Measurements from ENCODE around the gene RUNX2.

RUNX2 gene

DNA sequence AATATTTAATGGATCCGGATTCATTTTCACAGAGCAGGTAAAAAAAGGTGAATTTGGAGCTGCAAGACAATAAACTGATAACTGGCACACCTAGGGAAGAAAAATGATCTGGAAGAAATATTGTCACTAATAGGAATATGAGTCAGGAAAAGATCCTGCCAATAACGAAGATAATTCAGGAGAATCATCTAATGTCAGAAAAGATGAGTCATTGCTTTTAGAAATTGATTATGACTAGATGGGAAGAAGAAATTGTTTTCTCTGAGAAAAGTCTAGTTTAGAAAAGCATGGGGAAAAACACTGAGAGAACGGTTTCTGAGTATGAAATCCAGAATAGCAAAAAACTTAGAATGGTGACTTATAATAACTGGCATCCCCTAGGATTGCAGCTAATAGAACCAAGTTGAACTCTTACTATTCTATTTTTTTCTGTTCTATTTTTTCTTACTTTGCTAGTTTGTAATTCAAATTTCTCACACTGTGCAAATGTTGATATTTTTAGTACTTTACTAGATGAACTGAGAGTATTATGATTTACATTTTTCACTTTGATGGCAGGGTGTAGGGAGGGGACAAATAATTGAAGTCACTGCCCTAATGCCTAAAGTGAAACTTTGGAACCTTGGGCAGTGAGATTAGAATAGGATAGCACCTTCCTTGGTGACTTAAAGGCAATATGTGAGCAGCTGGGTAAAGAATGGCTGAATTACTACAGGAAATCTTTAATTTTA, 87.8 kb downstream of the RUNX2 start:
- DNase-seq: no peak

DNA sequence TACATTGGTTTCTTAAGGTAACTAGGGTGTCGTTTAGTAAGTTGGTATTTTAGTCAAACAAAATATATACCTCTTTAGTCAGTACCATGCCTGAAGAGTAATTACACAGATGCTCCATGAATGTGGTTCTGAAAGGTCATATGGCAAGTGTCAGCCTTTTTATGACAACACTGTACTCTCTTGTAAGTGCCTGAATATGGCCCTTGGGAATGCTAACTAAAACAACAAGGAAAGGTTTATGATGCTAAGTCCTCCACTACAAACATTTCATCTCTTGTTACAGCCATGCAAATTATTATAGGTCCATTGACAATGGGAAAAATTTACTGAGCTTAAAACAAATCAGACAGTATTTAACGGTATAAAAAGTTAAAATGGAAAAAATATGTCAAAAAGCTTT, 88.6 kb downstream of the RUNX2 start:
- no peak for DNase-seq

DNA sequence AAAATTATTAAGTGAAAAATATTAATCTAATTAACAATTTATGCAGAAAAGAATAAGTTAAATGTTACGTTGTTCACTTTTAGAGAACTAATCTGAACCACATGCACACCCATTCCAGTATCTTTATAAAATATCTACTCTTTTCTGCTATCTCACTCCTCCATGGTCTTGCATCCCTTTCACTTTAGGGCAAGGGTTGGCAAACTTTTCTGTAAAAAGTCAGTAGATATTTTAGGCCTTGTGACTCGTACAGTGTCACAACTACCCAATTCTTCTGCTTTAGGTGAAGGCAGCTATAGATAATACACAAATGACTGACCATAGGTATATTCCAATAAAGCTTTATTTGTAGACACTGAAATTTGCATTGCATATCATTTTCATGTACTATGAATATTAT, 89.3 kb downstream of the RUNX2 start:
- no peak for DNase-seq

DNA sequence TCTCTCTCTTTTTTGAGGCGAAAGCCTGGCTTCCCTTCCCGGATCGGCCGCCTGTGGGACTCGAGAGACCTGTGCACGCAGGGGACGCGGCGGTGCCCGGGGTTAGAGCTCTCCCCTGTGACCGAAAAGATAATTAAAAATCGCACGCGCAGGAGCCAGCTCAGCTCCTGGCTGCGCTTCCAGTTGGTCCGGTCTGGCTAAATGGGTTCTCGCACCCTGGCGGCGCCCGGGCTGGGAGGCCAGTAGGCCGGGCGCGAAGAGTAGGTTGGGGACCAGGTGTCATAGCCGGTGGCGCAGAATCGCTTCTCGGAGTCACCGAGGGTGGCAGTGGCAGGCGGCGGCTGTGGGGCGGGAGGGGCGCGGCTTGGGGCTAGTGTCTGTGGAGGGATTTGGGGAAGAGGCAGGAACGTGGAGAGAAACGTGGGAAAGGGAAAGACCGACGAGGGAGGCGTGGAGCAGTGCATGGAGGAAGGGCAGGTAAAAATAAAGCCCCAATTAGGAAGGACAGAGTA, 91.5 kb downstream of the RUNX2 start:
- no peak for DNase-seq

DNA sequence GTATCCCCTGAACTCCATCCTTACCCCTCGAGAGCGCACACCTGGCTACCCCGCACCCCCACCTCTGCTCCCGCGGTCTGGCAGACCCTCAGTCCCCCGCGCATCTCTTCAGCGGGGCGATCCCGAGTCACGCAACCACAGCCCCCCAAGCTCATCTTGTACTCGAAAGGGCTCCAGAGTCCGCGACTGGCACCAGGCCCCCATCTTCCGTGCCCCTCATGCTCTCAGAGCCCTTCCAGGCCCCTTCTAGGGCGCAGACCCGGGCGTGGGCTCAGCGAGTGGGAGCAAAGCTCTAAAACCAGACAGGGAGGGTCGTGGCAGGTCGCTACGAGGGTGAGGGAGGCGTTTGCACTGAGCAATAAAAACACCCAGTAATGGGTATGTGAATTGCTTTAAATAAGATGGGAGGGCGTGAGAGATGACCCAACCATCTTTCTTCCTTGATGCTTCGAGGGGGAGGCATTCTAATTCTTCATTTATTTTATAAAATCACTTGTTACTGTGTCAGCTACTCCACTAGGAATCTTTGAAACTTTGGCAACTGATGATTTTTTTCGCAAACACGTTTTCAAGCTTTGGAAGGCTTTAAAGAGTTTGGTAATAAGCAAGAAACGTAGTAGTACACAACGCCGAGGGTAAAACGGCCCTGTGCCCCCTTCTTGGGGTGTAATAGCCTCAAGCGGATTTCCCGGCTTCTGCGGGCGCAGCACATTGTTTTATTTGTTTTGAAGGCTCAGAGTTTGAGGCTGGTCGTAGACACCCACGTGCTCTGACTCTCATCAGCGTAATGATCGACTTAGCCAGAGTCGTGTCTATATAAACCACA, 92.2 kb downstream of the RUNX2 start:
- DNase-seq: no peak

DNA sequence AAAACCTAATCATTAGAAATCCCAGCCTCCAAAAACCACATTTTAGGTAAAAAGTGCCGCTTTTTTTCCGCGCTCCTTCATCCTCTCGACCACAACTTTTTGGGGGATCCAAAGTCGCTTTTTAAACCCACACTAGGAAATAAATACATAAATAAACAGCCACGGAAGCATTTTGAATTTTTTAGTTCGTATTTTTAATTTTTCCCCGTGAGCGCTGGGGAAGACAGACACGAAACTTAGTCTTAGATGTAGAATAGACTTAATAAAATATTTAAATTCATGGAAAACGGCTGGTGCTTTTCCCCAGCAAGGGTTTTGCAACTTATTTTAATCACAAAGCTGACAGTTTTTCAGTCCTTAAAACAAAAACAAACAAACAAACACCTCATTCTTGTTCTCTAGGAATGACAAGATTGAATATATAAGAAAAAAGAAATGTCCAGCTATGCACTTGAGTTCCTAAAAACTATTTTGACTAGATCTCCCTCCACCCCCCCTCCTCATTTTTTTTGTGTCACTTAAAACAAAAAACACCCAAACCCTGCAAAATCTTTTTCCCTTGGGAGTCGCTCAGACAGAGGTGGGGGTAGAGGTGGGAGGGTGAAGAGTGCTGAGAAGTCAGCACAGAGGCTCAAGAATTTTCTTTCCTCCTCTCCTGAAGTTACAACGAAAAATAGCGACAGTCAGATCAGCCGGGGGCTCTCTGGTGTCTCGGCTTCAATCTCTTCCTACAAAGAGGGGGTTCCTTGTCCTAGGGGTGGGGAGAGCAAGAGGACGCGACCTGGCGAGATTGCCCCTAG, 93.0 kb downstream of the RUNX2 start:
- DNase-seq: no peak

DNA sequence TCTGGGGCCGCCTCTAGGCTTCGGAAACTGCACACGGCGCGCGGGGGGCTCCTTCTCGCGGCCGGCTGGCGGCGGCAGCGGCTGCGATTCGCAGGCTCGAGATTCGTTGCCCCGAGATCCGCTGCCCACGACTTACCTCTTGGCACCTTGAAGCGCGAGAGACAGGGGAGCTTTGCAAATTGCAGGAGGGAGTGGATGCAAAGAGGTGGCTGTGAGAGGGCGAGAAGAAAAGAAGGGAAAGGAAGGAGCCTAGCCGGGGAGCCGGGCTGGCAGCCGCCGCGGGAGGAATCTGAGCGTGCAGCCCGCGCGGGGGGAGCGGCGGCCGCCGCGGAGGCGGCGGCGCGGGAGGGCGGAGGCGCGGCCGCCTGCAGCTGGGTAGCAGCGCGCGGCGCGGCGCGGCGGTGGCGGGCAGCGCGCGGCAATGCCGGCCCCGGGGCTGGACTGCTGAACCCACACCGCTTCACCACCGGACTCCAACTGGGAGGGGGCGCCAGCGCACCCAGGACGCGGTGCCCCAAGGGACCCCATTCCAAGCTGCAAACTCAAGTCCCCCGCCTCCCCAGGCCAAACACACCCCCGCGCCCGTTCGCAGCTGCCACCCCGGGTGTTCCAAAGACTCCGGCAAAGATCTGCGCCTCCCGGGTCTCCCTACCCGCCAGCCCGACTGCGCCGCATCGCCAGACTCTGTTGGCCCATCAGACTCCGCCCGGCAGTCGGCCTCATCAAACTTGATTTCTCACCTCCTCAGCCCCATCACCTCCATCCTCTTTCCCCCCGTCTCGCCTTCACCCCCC, 93.8 kb downstream of the RUNX2 start:
- DNase-seq: no peak

DNA sequence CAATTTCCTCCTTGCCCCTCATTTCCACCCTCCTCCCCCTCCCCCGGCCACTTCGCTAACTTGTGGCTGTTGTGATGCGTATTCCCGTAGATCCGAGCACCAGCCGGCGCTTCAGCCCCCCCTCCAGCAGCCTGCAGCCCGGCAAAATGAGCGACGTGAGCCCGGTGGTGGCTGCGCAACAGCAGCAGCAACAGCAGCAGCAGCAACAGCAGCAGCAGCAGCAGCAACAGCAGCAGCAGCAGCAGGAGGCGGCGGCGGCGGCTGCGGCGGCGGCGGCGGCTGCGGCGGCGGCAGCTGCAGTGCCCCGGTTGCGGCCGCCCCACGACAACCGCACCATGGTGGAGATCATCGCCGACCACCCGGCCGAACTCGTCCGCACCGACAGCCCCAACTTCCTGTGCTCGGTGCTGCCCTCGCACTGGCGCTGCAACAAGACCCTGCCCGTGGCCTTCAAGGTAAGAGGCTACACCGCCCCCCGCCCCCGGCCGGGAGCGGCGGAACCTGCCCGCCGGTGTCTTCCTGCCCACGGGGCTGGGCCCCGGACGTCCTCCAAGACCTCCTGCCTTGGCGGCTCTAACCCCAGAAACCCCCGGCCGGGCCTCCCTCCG, 94.5 kb downstream of the RUNX2 start:
- DNase-seq: no peak

DNA sequence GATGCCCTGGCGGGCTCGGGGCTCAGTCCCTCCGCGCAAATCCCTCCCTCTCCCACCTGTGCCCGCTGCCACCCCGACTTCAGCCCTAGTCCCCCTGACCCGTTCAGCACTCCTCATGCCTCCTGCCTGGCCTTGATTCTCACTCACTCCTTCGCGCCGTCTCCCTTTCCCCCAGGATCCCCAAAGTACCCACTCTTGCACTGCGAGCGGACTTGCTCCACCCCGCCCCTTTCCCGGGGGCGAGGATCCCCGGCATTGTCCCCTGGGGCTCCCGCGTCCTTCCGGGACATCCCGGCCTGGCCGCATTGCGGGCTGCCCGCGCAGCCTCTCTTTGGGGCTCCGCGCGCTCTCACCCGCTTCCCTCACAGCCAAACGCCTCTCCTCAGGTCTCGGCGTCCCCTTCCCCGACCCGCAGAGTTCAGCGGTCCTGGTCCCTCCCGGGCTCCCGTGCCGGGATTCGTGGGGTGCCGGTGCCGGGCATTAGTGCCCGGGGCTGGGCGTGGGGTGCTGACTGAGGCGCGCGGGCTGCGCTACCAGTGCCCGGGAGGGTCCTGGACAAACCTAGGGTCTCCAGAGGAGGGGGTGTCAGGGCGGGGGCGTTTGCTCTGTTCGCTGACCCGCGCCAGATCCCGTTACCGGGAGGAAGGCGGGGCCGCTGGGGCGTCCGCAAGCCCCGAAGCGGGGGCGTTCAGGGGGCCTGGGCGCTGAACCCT, 95.1 kb downstream of the RUNX2 start:
- DNase-seq: no peak

DNA sequence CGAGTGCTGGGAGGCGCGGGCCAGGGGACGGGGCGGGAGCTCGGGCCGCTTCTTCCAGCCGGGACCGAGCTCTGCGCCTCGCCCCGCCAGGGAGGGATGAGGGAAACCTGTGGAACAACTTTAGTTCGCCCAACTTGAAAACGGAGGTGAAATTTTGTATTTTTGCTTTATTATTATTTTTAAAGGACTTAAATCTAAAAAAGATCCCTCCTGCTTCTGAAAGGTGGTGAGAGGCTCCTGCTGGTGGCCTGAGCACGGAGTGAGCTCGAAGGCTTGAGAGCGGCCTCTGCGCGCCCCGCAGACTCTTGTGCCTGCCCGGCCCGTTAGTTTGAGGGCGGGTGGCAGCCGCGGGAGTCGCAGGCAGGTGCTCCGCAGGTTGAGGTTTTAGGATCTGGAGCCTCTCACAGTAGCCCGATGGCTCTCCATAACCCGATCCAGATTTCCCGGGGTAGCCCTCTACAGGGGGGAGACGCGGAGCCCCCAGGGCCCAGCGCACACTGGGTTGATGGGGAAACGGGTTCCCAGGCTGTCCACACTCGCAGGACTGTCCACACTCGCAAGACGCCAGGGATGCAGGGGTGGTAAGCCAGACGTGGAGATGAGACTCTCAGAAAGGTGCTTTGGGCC, 95.8 kb downstream of the RUNX2 start:
- no peak for DNase-seq

DNA sequence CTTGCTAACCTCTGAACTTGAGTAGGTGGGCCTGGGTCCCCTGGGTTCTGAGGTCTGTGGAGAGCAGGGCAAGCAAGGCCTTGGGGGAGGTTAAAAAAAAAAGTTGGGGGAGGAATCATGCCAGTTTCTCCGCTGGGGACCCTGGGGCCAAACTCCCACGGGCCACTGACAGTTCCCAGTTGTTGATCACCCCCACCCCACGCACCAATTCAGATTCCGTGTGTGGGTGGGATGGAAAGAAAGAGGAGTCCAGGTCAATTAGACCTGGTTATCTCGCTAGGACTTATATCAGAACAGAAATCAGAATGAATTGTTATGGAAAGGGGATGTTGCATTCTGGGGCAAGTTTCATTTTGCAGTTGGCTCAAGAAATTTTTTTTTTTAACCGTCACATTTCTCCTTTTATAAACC, 96.3 kb downstream of the RUNX2 start:
- no peak for DNase-seq

DNA sequence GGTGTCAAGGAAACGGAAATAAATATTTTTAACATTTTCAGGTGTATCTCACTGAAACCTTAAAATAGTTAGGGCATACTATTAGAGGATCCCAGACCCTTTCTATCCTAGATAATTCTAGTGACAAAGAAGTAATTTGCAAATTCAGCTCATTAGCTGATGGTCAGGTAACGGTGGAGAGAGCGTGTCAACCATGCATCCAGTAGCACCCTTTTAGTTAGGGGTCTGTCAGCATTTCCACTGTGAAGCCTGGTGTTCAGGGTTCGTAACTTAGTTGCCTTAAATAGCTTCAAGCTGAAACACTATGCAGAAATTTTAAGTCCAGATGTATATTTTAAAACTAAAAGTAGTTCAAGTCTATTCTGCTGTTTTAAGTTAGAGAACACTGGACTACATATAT, 98.1 kb downstream of the RUNX2 start:
- no peak for DNase-seq

DNA sequence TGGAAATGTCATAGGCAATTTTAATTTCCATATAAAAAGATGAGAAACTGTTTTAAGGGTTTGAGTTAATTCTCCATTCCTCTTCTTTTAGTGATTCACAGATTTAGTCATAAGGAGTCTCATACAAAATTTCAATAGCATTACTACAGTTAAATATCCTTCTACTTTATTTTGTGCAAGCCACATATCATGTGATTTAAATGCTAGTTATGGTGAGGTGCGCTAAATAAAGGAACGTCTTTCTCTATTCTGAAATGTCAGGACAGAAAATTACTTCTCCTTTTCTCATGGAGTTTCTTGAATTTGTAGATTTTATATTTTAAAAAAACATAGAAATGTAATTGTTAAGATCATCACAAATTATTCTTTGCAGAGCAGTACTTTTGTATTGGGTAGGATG, 99.6 kb downstream of the RUNX2 start:
- no peak for DNase-seq

DNA sequence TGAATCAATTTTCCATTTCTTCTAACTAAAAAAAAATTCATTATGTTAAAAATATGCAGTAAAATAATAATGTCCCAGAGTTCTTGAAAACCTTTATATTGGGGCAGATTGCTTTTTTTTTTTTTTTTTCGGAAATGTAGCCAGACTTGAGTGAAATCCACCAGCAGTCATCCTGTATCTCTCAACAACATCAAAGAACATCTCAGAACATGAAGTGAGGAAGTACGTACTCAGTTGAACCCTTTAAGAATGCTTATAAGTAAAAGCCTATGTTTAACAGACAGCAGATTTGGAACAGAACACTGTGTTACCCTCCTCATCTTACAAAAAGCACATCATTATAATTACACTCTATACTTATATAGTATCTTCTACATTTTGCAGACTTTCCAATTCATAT, 100.6 kb downstream of the RUNX2 start:
- DNase-seq: no peak

DNA sequence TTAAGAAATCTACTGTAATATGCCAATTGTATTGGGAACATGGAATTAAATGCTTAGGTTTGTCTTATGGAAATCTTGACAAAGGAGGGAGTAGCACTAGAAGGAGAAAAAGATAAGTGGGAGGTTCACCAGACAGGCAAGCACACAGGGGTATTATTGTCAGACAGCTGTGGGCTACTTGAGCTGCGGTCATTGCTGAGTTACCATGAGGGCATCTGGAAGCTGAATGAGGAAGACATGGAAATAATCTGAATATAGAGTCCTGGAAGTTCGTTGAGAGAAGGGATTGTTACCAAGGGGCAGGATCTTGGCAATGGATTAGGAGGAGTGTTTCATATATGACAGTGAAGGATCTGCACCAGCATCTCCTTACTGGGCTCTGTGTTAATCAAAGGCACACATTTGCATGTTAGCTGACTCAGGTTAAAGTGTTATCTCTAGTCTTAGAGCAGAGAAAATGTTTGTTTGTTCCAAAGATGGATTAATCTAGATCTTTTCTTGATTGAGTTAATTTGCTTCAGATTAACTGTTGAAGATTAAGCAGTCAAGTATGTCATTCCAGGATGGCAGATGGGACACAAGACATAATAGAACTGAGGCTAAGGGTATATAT, 102.6 kb downstream of the RUNX2 start:
- DNase-seq: no peak

DNA sequence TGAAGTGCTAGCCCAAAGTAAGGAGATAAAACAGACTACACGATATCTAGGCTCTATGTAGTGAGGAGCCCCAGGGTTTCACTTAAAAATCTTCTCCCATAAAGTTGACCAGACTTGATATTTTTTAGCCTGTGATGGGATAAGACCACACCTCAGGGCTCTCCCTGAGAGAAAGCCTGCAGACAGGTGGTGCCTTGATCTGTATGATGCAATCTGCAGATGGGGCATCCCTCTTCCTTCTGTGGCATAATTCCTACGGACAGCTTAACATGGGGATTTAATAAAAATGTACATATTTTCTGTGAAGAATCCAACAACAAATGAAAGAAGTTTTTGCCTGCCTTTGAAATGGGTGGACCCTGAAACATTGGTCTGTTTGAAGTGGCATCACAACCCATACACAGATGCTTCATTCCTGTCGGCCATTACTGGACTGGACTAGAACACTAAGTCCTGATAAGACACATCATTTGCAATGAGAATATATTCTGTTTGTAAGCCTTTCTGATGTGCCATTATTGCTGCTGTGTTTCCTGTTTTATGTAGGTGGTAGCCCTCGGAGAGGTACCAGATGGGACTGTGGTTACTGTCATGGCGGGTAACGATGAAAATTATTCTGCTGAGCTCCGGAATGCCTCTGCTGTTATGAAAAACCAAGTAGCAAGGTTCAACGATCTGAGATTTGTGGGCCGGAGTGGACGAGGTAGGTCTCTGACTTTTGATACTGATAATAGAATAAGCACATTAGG, 103.4 kb downstream of the RUNX2 start:
- DNase-seq: no peak

DNA sequence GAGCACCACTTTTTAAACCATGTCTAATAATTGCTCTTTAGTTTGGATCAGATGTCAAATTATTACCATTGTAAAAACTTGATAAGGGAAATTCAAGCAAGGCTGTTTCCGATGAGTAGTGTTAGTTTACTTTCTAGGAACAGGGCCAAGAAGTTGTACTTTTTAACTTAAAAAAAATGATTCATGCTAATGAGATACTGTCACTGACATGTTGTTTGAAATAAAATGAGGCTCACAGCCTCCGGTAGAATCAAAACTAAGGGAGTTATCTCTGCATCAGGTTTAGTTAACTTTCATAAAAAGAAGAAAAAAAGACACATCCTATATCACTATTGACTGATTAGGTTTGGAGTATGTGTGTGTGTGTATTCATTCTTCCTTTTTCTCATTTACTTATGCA, 104.8 kb downstream of the RUNX2 start:
- no peak for DNase-seq

DNA sequence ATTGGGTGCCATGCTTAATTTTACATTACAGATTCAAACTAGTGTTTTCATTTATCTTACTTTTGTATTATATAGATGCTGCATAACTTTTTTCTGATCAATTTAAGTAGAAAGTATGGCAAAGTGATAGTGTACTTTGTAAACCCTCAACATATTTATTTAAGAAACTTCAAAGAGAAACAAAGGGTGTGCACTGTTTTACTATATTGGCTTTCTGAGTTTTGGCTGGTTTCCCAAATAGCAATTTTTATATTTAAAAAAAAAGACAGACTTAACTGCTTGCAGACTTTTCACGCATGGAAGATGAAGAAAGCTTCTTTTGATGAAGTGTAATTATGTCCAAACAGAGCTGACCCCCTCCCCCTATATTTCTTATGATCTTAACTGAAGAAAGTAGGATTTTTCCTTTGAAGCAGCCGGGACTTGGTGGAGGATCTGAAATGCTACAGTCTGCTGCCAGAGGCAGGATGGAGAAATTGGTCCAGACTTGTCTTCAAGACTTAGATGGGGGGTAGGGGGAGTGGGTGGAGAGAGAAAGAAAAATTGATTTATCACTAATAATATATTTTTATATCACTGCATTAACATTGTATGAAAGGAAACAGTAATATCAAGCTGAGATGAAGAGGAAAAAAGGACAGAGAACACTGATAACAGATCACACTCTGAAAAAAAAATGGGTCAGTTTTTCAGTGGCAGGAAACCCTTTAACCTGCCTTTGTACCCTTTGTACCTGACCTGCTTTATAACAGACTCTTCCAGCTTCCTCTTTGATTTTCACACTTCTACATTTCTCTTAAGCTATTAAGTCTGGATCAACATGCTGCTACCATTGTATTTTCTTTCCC, 105.6 kb downstream of the RUNX2 start:
- DNase-seq: no peak

DNA sequence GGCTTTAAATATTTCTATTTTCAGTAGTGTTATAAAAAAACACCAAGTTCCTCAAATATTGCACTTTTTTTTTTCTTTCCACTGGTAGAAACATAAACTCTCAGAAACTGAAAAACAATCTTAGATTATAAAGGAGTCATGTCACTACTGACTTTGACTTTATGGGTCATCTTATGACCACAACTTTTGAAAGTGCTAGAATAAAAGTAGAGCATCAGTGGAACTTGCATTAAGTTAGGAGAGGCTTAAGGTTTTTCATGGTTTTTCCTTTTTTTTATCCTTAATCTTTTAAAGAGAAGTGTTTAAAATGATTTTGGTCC, 106.2 kb downstream of the RUNX2 start:
- DNase-seq: no peak
